GM18951 (cell line): ENCODE data around the gene MMAB.

Source experiments
- POLR2A ChIP-seq: IDR thresholded peaks from 4 replicates; pipeline ENCODE4 v1.6.1; 2011; ENCODE audit warnings: mild to moderate bottlenecking; ENCODE audit not compliant: insufficient read length, insufficient read depth; ENCODE audit errors: extremely low read depth
- in situ Hi-C: fragments of 300-500 bp; cut with MboI; formaldehyde crosslinking; loops from one replicate; pipeline ENCODE4 v1.12.0; 2022; ENCODE audit warnings: low sequenced_read_pairs, mixed read lengths, inconsistent platforms; ENCODE audit not compliant: unreplicated experiment

Gene MMAB

GRCh38 chr12:109573029-109573913 is at the start of gene MMAB, which contains the start of gene MVK:
Gene MMAB, minus strand, starts transcription at chr12:109573504. Its CDS starts 24 bp downstream, at chr12:109573480.
Gene MVK, plus strand, starts transcription at chr12:109573794. Its CDS starts 1,029 bp downstream, at chr12:109574823.
- in situ Hi-C loops: no loop called here
- TF ChIP-seq POLR2A: peak; percentile 87

DNA sequence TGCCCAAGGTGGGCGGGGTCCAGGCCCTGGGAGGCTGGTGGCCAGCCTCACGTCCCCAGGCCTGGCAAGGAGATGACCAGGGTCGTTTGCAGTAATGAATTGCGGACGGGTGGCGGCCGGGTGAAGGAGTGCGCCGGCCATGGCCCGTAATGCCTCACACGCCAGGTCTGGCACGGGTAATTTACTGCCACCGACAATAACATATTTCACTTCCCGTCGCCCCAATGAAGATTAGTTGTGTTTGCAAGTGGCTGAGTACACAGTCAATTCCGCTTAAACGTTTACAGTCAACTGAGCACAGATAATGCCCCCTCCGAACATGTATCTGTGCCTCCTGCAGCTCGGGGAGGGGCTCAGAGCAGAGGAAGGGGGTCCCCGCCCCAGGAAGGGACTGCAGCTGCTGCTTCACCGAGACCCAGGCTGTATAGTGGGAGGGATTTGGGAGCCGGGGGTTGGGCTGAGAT is 48.6 kb upstream of the MMAB start:
- in situ Hi-C loops: no loop called here
- TF ChIP-seq POLR2A: no peak

GRCh38 chr12:109621211-109621694 is 47.9 kb upstream of the MMAB start:
- in situ Hi-C loops: no loop called here
- TF ChIP-seq POLR2A: no peak

DNA sequence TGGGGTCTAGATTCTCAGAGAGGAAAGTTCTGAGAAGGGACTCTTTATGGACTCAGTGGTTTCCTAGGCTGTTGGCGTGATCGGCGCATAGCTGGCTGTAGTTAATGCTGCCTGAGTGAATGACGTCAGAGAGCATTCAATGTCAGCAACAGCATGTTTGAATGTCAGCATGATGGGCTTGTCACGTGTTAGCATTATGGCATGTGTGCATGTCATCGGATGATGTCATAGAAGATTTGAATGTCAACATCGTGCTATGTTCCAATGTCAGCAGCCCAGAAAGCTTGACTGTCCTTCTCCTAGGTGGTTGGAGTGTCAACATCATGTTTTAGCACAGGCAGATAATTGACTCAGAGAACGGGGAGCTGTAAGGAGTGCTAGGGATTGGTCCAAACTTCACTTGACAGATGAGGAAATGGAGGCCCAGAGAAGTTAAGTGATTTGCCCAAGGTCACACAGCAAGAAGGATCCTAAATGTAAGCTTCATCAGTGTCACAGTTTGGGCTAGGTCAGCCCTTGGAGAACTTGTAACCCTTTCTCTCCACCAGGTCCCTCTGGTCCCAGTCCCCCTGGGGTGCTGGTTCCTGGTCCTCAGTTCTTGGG is 45.8 kb upstream of the MMAB start:
- TF ChIP-seq POLR2A: no peak
- in situ Hi-C loops: no loop called here

DNA sequence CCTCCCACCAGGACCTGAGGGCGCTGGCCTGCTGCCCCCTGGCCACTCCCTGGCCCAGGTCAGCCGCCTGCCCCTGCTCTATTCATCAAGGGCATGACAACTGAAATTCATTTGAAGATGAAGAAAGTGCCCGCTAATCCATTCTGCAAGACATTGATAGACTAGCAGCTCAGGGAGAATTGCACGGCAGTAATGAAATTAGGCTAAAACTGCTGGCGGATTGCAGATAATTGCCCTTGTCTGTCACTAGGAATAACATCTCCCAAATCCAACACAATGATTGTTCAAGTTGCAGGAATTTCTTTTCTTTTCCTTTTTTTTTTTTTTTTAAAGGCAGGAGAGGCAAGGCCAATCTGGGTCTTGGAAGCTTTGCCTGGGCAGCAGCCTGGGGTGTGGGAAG is 44.8 kb upstream of the MMAB start:
- in situ Hi-C loops: no loop called here
- TF ChIP-seq POLR2A: no peak

DNA sequence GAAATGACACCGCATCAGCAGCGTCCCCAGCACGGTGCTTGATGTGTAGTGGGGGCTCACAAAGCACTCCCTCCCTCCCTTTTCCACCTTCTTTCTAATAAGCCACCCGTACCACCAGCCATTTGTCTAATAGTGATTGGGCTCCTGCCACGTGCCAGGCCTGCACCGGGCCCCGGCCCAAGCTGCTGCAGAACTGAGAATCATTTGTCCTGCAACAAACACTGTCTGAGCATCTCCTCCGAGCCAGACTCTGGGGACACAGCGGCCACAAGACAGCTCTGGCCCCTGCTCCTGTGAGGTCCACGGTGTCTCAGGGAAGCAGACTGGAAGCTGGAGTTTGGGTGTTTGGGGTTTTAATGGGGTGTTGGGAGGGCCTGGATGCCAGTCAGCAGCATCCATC is 44.2 kb upstream of the MMAB start:
- no peak for TF ChIP-seq POLR2A
- in situ Hi-C loops: no loop called here

DNA sequence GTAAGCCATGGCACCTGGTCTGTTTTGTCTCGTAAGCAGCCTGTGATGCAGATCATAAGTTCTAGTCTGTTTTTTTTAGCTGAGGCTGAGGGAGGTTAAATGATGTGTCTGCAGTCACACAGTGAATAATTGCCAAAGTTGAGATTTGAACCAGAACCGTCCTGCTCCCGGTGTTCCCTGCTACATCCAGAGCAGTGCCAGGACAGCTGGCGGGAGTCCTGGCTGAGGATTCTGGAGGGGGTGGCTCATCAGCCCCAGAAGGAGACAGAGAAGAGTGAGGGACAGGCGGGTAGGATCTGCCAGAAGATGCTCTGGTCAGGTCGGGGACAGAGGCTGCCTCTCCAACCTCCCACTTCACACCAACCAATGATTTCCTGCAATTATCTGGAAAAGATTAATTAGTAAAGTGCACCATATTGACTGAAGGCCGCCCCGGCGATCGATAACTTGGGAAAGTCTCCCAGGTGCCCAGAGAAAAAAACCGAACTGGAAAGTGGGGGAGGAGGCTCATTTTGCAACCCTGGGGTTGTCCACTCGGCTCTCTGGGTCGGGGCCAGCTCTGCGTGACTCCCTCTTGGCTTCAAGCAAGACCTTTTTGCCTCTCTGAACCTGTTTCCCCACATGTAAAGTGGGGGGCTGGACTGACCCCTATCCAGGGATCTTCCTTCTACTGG is 42.4 kb upstream of the MMAB start:
- in situ Hi-C loops: no loop called here
- no peak for TF ChIP-seq POLR2A

- in situ Hi-C loops: no loop called here
Observed at GRCh38 chr12:109613649-109614455, 40.5 kb upstream of the MMAB start.

DNA sequence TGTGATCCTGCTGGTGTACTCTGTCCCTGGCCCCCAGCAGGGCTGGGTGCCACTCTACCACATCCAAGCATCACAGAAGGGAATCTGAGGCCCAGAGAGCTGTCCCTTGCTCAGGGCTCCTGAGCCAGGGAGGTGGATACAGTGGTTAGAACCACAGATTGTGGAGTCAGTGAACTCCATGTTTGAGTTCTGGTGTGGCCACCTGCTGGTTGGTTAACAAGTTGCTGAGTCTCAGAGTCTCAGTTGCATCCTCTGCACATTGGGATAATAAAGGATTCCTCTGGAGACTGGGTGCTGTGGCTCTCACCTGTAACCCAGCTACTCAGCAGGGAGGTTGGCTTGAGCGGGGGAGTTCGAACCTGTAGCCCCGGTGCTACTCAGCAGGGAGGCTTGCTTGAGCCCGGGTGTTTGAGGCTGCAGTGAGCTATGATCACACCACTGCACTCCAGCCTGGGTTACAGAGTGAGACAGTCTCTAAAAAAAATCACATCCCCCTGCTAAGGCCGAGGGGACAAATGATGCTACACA is 39.7 kb upstream of the MMAB start:
- in situ Hi-C loops: no loop called here
- no peak for TF ChIP-seq POLR2A

More at GRCh38 chr12:109613649-109614455, 40.5 kb upstream of the MMAB start:
- no peak for TF ChIP-seq POLR2A

GRCh38 chr12:109612003-109612402 is 38.7 kb upstream of the MMAB start:
- in situ Hi-C loops: no loop called here
- no peak for TF ChIP-seq POLR2A

GRCh38 chr12:109611223-109611622 is 37.9 kb upstream of the MMAB start:
- in situ Hi-C loops: no loop called here
- TF ChIP-seq POLR2A: no peak

DNA sequence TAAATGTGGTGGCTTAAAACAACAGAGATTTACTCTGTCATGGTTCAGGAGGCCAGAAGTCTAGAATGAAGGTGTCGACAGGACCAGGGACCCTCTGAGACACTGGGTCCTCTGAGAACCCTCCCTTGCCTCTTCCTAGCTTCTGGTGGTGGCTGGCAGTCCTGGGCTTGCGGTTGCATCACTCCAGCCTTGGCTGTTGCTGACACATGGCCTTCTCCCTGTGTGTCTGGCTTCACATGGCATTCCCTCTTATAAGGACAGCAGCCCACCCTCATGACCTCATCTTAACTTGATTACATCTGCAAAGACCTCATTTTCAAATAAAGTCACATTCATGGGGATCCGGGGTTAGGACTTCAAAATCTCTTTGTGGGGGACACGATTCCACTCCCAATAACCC is 37.2 kb upstream of the MMAB start:
- no peak for TF ChIP-seq POLR2A
- in situ Hi-C loops: no loop called here
